ENCODE results near the gene ANTKMT.
A peak's percentile ranks its signal among the peaks of the same experiment; 100 is the strongest.

ANTKMT gene

DNA sequence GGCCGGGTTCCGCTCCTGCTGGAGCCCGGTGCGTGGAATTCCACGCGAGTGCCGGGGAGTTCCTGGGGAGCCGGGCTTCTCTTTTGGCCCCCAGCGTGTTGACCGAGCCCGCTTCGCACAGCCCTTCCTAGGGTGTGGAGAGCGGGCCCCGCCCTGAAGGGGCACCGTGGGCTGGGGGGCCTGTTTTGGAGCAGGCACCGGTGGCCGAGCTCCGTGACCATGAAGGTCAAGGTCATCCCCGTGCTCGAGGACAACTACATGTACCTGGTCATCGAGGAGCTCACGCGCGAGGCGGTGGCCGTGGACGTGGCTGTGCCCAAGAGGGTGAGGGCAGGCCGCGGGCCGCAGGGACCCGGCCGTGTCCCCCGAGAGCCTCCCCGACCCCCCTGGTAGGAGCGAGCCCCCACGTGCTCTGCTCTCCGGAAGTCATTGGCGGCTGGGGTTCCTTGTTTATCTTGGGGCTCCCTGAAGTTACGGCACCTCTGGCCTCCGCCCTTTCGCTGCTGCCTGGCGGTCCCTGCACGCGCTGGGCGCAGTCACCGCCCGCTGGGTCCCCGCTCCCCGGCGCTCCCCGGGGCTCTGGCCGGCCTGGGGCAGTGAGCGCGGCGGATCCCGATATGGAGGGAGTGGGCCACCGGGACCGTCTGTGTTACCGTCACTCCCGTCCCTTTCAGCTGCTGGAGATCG is 6.5 kb downstream of the ANTKMT start:
- H3K36me3 ChIP-seq (ENCODE audit: control insufficient read depth in 1 of 2, insufficient read depth in 2 of 2, low read length in 2 of 2) = peaks cover 6 to 13% of the 10 kb centered on the region in 2 experiments
- no peak overlapping the region for H3K23ac ChIP-seq (ENCODE audit: low read length)
- H3K4me3 ChIP-seq (ENCODE audit: low read depth, low read length) = peak overlapping the region; percentile 65
- no peak overlapping the region for H3K18ac ChIP-seq (ENCODE audit: low read length)
- H3K79me2 ChIP-seq (ENCODE audit: control insufficient read depth, insufficient read depth, low read length, poor library complexity) = no peaks in the 10 kb centered on the region
- no peak for DNase-seq
- no peak overlapping the region for H3K4ac ChIP-seq (ENCODE audit: low read depth, low read length)
- H3K27ac ChIP-seq (ENCODE audit: low read depth, low read length) = no peak overlapping the region
- no peak overlapping the region for H2BK120ac ChIP-seq (ENCODE audit: insufficient read depth, low read length, poor library complexity)
- H4K91ac ChIP-seq (ENCODE audit: low read depth, low read length) = peak overlapping the region; percentile 4
- no peak overlapping the region for H2BK12ac ChIP-seq (ENCODE audit: low read length)
- peaks cover 3% of the 10 kb centered on the region for H3K79me1 ChIP-seq (ENCODE audit: low read length)
- no peak overlapping the region for H4K8ac ChIP-seq (ENCODE audit: low read depth, low read length)
- peak overlapping the region; percentile 68 for H3K4me2 ChIP-seq (ENCODE audit: low read length)
- H2AFZ ChIP-seq (ENCODE audit: insufficient read depth, low read length, poor library complexity) = no peak overlapping the region
- H3K4me1 ChIP-seq (ENCODE audit: control insufficient read depth in 1 of 2, insufficient read depth in 2 of 2, low read length in 2 of 2) = peaks cover 10 to 13% of the 10 kb centered on the region in 2 experiments
- H3K14ac ChIP-seq (ENCODE audit: low read length) = no peak overlapping the region
- H3K27me3 ChIP-seq (ENCODE audit: insufficient read depth, low read length) = peaks cover 7% of the 10 kb centered on the region
- no peak overlapping the region for H2BK5ac ChIP-seq (ENCODE audit: low read depth, low read length, poor library complexity)
- H3K9ac ChIP-seq (ENCODE audit: low read length) = peak overlapping the region; percentile 30
- H3K9me3 ChIP-seq (ENCODE audit: insufficient read depth, low read depth, low read length) = peaks cover 1% of the 10 kb centered on the region
- no peak overlapping the region for H2AK5ac ChIP-seq (ENCODE audit: low read length)
- WGBS (ENCODE audit: extremely low coverage, insufficient coverage, insufficient read length) = no CpG with 5 or more reads among the region's 61 CpGs
- no peak overlapping the region for H4K12ac ChIP-seq (ENCODE audit: low read depth, low read length)

- peak overlapping the region; percentile 68 for H3K4me2 ChIP-seq (ENCODE audit: low read length)
- peak overlapping the region; percentile 64 for H3K18ac ChIP-seq (ENCODE audit: low read length)
- H3K79me1 ChIP-seq (ENCODE audit: low read length) = peaks cover 3% of the 10 kb centered on the region
- H4K12ac ChIP-seq (ENCODE audit: low read depth, low read length) = peak overlapping the region; percentile 72
- H2BK120ac ChIP-seq (ENCODE audit: insufficient read depth, low read length, poor library complexity) = no peak overlapping the region
- peaks cover 7% of the 10 kb centered on the region for H3K27me3 ChIP-seq (ENCODE audit: insufficient read depth, low read length)
- H3K4ac ChIP-seq (ENCODE audit: low read depth, low read length) = peak overlapping the region; percentile 16
- no peak overlapping the region for H3K23ac ChIP-seq (ENCODE audit: low read length)
- peak overlapping the region; percentile 83 for H4K8ac ChIP-seq (ENCODE audit: low read depth, low read length)
- H2AK5ac ChIP-seq (ENCODE audit: low read length) = peak overlapping the region; percentile 14
- peak; percentile 70 to 75 for DNase-seq
- H2AFZ ChIP-seq (ENCODE audit: insufficient read depth, low read length, poor library complexity) = peak overlapping the region; percentile 56
- peak overlapping the region; percentile 53 for H4K91ac ChIP-seq (ENCODE audit: low read depth, low read length)
- peaks cover 11 to 20% of the 10 kb centered on the region in 2 experiments for H3K36me3 ChIP-seq (ENCODE audit: control insufficient read depth in 1 of 2, insufficient read depth in 2 of 2, low read length in 2 of 2)
- H2BK5ac ChIP-seq (ENCODE audit: low read depth, low read length, poor library complexity) = no peak overlapping the region
- H2BK12ac ChIP-seq (ENCODE audit: low read length) = no peak overlapping the region
- peak overlapping the region; percentile 45 for H3K14ac ChIP-seq (ENCODE audit: low read length)
- no peaks in the 10 kb centered on the region for H3K79me2 ChIP-seq (ENCODE audit: control insufficient read depth, insufficient read depth, low read length, poor library complexity)
- H3K9ac ChIP-seq (ENCODE audit: low read length) = no peak overlapping the region
- H3K9me3 ChIP-seq (ENCODE audit: insufficient read depth, low read depth, low read length) = peaks cover 1% of the 10 kb centered on the region
- H3K27ac ChIP-seq (ENCODE audit: low read depth, low read length) = no peak overlapping the region
- WGBS (ENCODE audit: extremely low coverage, insufficient coverage, insufficient read length) = no CpG with 5 or more reads among the region's 80 CpGs
- peaks cover 10 to 13% of the 10 kb centered on the region in 2 experiments for H3K4me1 ChIP-seq (ENCODE audit: control insufficient read depth in 1 of 2, insufficient read depth in 2 of 2, low read length in 2 of 2)
- peak overlapping the region; percentile 51 for H3K4me3 ChIP-seq (ENCODE audit: low read depth, low read length)
Measured at GRCh38 chr16:728131-728889, 7.4 kb downstream of the ANTKMT start.

GRCh38 chr16:728890-729744 is 8.2 kb downstream of the ANTKMT start:
- no peak overlapping the region for H3K4me3 ChIP-seq (ENCODE audit: low read depth, low read length)
- no peak overlapping the region for H4K91ac ChIP-seq (ENCODE audit: low read depth, low read length)
- H3K18ac ChIP-seq (ENCODE audit: low read length) = no peak overlapping the region
- H3K4ac ChIP-seq (ENCODE audit: low read depth, low read length) = no peak overlapping the region
- WGBS (ENCODE audit: extremely low coverage, insufficient coverage, insufficient read length) = no CpG with 5 or more reads among the region's 55 CpGs
- H2BK120ac ChIP-seq (ENCODE audit: insufficient read depth, low read length, poor library complexity) = no peak overlapping the region
- H2AK5ac ChIP-seq (ENCODE audit: low read length) = no peak overlapping the region
- peaks cover 3% of the 10 kb centered on the region for H3K79me1 ChIP-seq (ENCODE audit: low read length)
- no peak overlapping the region for H3K27ac ChIP-seq (ENCODE audit: low read depth, low read length)
- no peak overlapping the region for H2BK5ac ChIP-seq (ENCODE audit: low read depth, low read length, poor library complexity)
- no peak overlapping the region for H4K8ac ChIP-seq (ENCODE audit: low read depth, low read length)
- peaks cover 19 to 28% of the 10 kb centered on the region in 2 experiments for H3K36me3 ChIP-seq (ENCODE audit: control insufficient read depth in 1 of 2, insufficient read depth in 2 of 2, low read length in 2 of 2)
- no peak overlapping the region for H3K23ac ChIP-seq (ENCODE audit: low read length)
- H3K9ac ChIP-seq (ENCODE audit: low read length) = no peak overlapping the region
- H3K14ac ChIP-seq (ENCODE audit: low read length) = no peak overlapping the region
- DNase-seq = no peak
- H3K4me2 ChIP-seq (ENCODE audit: low read length) = peak overlapping the region; percentile 68
- H3K4me1 ChIP-seq (ENCODE audit: control insufficient read depth in 1 of 2, insufficient read depth in 2 of 2, low read length in 2 of 2) = peaks cover 10 to 13% of the 10 kb centered on the region in 2 experiments
- H3K9me3 ChIP-seq (ENCODE audit: insufficient read depth, low read depth, low read length) = peaks cover 1% of the 10 kb centered on the region
- no peaks in the 10 kb centered on the region for H3K79me2 ChIP-seq (ENCODE audit: control insufficient read depth, insufficient read depth, low read length, poor library complexity)
- no peak overlapping the region for H2BK12ac ChIP-seq (ENCODE audit: low read length)
- peaks cover 7% of the 10 kb centered on the region for H3K27me3 ChIP-seq (ENCODE audit: insufficient read depth, low read length)
- H2AFZ ChIP-seq (ENCODE audit: insufficient read depth, low read length, poor library complexity) = no peak overlapping the region
- H4K12ac ChIP-seq (ENCODE audit: low read depth, low read length) = no peak overlapping the region
